Stomach (tissue), 9 donors: ENCODE results near the gene PROCR. TPM values are rescaled to one million over a fixed set of nuclear protein-coding genes. Genes with fewer than 3 reads are reported as not detected.
A peak's percentile ranks its signal among the peaks of the same experiment; 100 is the strongest.
"Not testable (repeated sequence)": the region's sequence is repeated elsewhere in the genome, so short reads cannot be mapped to it uniquely, and the experiment has no call there.

Experiments used
- DNase-seq, 2 donors: peaks; one replicate each; pipeline versions ENCODE4 v3.0.0 to v3.0.0-alpha.2; 2013 to 2019
- H3K27ac ChIP-seq, 5 donors: fragments of 200-600 bp in 4 of 5; sonication (generic) in 4 of 5; one replicate each; pipeline ENCODE4 v1.5.1; 2013 to 2019; ENCODE audit warnings: mild to moderate bottlenecking in 1 of 5, moderate library complexity in 1 of 5
- H3K27me3 ChIP-seq, 3 donors: fragments of 200-600 bp; sonication (generic); one replicate each; pipeline ENCODE4 v1.5.1; 2017 to 2019; ENCODE audit warnings: mixed run types in 1 of 3
- H3K36me3 ChIP-seq, 4 donors: fragments of 200-600 bp; sonication (generic); 1 replicate in 3 of 4; 2 replicates in 1 of 4; pipeline ENCODE4 v1.5.1; 2016 to 2019
- H3K4me1 ChIP-seq, 4 donors: fragments of 200-600 bp; sonication (generic); one replicate each; pipeline ENCODE4 v1.5.1; 2016 to 2019
- H3K4me3 ChIP-seq, 4 donors: fragments of 200-600 bp; sonication (generic) in 3 of 4; one replicate each; pipeline ENCODE4 v1.5.1; 2016 to 2019; ENCODE audit warnings: mild to moderate bottlenecking in 1 of 4
- H3K9me3 ChIP-seq, 4 donors: fragments of 200-600 bp; sonication (generic); one replicate each; pipeline ENCODE4 v1.5.1; 2016 to 2019
- CTCF ChIP-seq, 7 experiments: fragments of 450-650 bp in 4 of 7; fragments of 200-600 bp in 3 of 7; sonication (generic) in 3 of 7; IDR thresholded peaks; one replicate each; pipeline ENCODE4 v1.5.1; 2016 to 2019; ENCODE audit warnings: antibody characterized with exemption in 7 of 7, control low read depth in 2 of 7, mild to moderate bottlenecking in 1 of 7
- EP300 ChIP-seq: sonication (generic); formaldehyde crosslinking; IDR thresholded peaks from one replicate; pipeline ENCODE4 v1.6.1; 2017; ENCODE audit warnings: antibody characterized with exemption
- POLR2A ChIP-seq, 4 donors: fragments of 450-650 bp; IDR thresholded peaks; one replicate each; pipeline ENCODE4 v1.6.1; 2016; ENCODE audit warnings: antibody characterized with exemption in 4 of 4, control low read depth in 2 of 4, mild to moderate bottlenecking in 1 of 4, moderate library complexity in 1 of 4
- POLR2AphosphoS5 ChIP-seq, 3 donors: sonication (generic); formaldehyde crosslinking; IDR thresholded peaks; one replicate each; pipeline ENCODE4 v1.6.1; 2016; ENCODE audit warnings: antibody characterized with exemption in 3 of 3
- WGBS, 5 donors: extraction: QIAGEN DNeasy Blood & Tissue Kit in 3 of 5; methylation state at CpG; one replicate each; pipeline versions ENCODE4 v1.1.5 to v1.1.7; 2013 to 2018; 5-methylcytosine and 5-hydroxymethylcytosine counted together
- intact Hi-C: fragments of 100-400 bp; cut with DNase I; formaldehyde crosslinking; loops from one replicate; pipeline ENCODE4 v1.15.1; 2023; ENCODE audit warnings: low total_unique reads
- polyA plus RNA-seq, 3 donors: library from polyadenylated mRNA; stranded (reverse); fragments of 200-250 nt; gene quantifications; one replicate each; pipeline ENCODE4 v1.2.3, GENCODE V29; 2013
- total RNA-seq, 5 donors: library from RNA; depleted of rRNA; stranded (reverse); fragments of >200 nt; gene quantifications; one replicate each; pipeline versions ENCODE4 v1.1.0 to v1.2.3, GENCODE V29; 2014 to 2016
- donor health status: healthy with polysubstance abuse.
- donor health status: Bipolar disorder and iron deficiency.
- donor health status: healthy.

Gene PROCR
- total and polyA plus RNA-seq, 8 donors, result 4.0 to 37.6 (median 14.4) TPM

DNA sequence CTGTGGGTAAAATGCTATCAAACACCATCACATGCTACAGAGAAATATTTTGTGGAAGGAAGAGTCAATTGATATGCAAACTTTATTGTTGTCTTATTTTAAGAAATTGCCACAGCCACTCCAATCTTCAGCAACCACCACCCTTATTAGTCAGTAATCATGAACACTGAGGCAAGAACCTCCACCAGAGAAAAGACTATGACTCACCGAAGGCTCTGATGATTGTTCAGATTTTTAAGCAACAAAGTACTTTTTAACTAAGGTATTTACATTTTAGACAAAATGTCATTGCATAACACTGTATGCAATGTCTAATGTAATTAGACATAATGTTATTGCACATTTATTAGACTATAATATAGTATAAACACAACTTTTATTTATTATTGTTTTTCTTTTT lies 28.4 kb downstream of the PROCR start:
- intact Hi-C loops, result no loop called here
- no peaks in the 10 kb centered on the region for H3K27me3 ChIP-seq
- peaks cover 7 to 35% (median 21%) of the 10 kb centered on the region in 4 donors for H3K9me3 ChIP-seq
- peak overlapping the region in 2 of 5 donors; percentile 4 to 13 for H3K27ac ChIP-seq
- no peak for DNase-seq
- WGBS, 5 donors, result 74 to 83% (median 79%) methylated on average over 1 of the region's 1 CpG
- H3K4me1 ChIP-seq, result no peaks in the 10 kb centered on the region
- TF ChIP-seq CTCF (IDR thresholded peaks at IDR 0.05) (no peak), POLR2AphosphoS5 (IDR thresholded peaks at IDR 0.05) (no peak), POLR2A (IDR thresholded peaks at IDR 0.05) (no peak), EP300 (no peak)
- peaks cover 0 to 26% (median 0%) of the 10 kb centered on the region in 4 donors for H3K36me3 ChIP-seq
- H3K4me3 ChIP-seq, result no peak overlapping the region

GRCh38 chr20:35201467-35201866 lies 29.6 kb downstream of the PROCR start:
- 96 to 99% (median 98%) methylated on average over 5 of the region's 5 CpGs for WGBS, 5 donors
- intact Hi-C loops, DNase-seq, H3K4me1 ChIP-seq, H3K4me3 ChIP-seq, H3K27ac ChIP-seq, H3K27me3 ChIP-seq: not testable (repeated sequence)
- H3K9me3 ChIP-seq, result peaks cover 7 to 26% (median 16%) of the 10 kb centered on the region in 4 donors
- H3K36me3 ChIP-seq, result peaks cover 0 to 26% (median 0%) of the 10 kb centered on the region in 4 donors

DNA sequence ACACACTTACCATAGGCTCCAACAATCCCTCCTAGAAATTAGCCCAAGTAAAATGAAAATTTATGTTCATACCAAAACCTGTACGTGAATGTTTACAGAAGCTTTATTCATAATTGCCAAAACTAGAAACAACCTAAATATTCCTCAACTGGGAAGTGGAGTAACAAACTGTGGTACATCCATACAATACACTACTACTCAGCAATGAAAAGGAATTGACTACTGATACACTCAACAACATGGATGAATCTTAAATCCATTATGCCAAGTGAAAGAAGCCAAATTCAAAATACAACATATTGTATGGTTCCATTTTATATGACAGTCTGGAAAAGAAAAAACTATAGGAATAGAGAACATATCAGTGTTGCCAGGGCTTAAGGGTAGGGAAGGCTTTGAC lies 34.9 kb downstream of the PROCR start:
- Histone ChIP-seq H3K27me3 (no peaks in the 10 kb centered on the region), H3K9me3 (no peaks in the 10 kb centered on the region), H3K4me3 (no peak overlapping the region), H3K27ac (no peak overlapping the region), H3K4me1 (peaks cover 0 to 15% (median 12%) of the 10 kb centered on the region in 4 donors), H3K36me3 (peaks cover 0 to 8% (median 0%) of the 10 kb centered on the region in 4 donors)
- no peak for TF ChIP-seq CTCF (IDR thresholded peaks at IDR 0.05)
- no peak for TF ChIP-seq POLR2A (IDR thresholded peaks at IDR 0.05)
- TF ChIP-seq EP300, result no peak
- no peak for TF ChIP-seq POLR2AphosphoS5 (IDR thresholded peaks at IDR 0.05)
- 78 to 91% (median 86%) methylated on average over 1 of the region's 1 CpG for WGBS, 5 donors
- intact Hi-C loops, result no loop called here
- DNase-seq, result no peak

DNA sequence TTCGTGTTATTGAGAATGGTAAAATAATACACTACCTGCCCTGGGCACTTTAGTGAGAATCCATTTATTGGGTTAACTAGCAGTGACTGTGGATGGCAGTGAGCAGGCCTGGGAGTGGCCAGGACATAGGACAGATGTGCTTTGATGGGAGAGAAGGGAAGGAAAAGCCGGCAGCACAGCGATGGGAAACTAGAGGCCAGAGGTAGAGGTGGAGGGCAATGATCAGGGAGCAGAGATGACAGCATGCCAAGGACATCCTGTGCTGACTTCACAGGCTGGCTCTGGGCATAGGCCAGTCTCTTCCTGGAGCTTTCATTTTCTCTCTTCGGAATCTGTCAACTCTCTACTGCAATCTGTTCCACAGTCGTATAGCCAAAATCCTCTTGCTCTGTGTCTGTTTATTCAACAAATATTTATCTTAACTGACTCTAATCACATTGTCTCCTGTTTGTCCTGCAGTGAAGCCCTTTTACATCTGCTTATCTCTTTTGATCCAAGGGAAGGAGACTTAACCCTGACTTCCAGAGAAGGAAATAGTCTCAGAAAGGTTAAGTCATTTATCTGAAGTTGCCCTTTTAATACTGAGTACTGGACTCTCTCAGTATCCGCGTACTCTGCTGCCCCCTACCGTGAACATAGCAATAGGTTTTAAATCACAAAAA lies 36.2 kb downstream of the PROCR start:
- Histone ChIP-seq H3K9me3 (no peaks in the 10 kb centered on the region), H3K36me3 (peaks cover 0 to 4% (median 0%) of the 10 kb centered on the region in 4 donors), H3K4me1 (peaks cover 0 to 15% (median 12%) of the 10 kb centered on the region in 4 donors), H3K27me3 (no peaks in the 10 kb centered on the region), H3K4me3 (no peak overlapping the region), H3K27ac (peak overlapping the region; percentile 57 to 69 (median 63))
- TF ChIP-seq EP300, result no peak
- peak in 1 of 3 donors; percentile 60 for TF ChIP-seq POLR2AphosphoS5 (IDR thresholded peaks at IDR 0.05)
- TF ChIP-seq POLR2A (IDR thresholded peaks at IDR 0.05), result no peak
- TF ChIP-seq CTCF (IDR thresholded peaks at IDR 0.05), result peak in 5 of 7 experiments; percentile 63 to 85 (median 77)
- WGBS, 5 donors, result 21 to 25% (median 24%) methylated on average over 8 of the region's 8 CpGs
- intact Hi-C loops, result no loop called here
- peak; percentile 82 to 94 for DNase-seq
